GM12878 (cell line): ENCODE data around the gene ANTXR1. TPM values are rescaled to one million over a fixed set of nuclear protein-coding genes. Genes with fewer than 3 reads are reported as not detected.

Experiments used
- ATAC-seq: fragments of 200-7000 bp; cut with Tn5 transposase; 3 replicates; pipeline ENCODE4 v1.9.1; 2020; ENCODE audit warnings: mild to moderate bottlenecking, moderate library complexity
- BruUV-seq: library from RNA; stranded (reverse); fragments of 400-500 nt; replicated peaks from 2 replicates; lab custom pipeline; 2021; lab: Mats Ljungman, UMichigan
- CTCF ChIA-PET: fragments of 300-600 bp; sonication (Branson Sonifier 250); formaldehyde crosslinking; extraction: SDS; loops from one replicate; lab custom pipeline; 2021; ENCODE audit warnings: inconsistent platforms; lab: Yijun Ruan, JAX
- POLR2A ChIA-PET: fragments of 350-600 bp; formaldehyde crosslinking; extraction: SDS; loops from one replicate; lab custom pipeline; 2021; ENCODE audit warnings: inconsistent platforms; lab: Charles Lee
- RAD21 ChIA-PET: fragments of 300-600 bp; sonication (Branson Sonifier 250); formaldehyde crosslinking; loops from one replicate; lab custom pipeline; 2023; ENCODE audit warnings: antibody characterized with exemption; ENCODE audit not compliant: unreplicated experiment; lab: Charles Lee
- SMC1A ChIA-PET: fragments of 300-600 bp; sonication (Branson Sonifier 250); formaldehyde crosslinking; loops from one replicate; lab custom pipeline; 2023; ENCODE audit not compliant: unreplicated experiment, uncharacterized antibody; lab: Charles Lee
- DNase-seq: peaks from one replicate; pipeline ENCODE4 v3.0.0-alpha.2; 2011; ENCODE audit warnings: low read depth, low spot score
- FAIRE-seq: peaks from 3 replicates; lab custom pipeline; 2011; peaks lifted over from hg19 to GRCh38; lab: Jason Lieb, UNC
- H2AFZ ChIP-seq: 2 replicates; pipeline ENCODE4 v1.6.0; 2011; ENCODE audit warnings: low read depth, low read length, control low read depth; ENCODE audit not compliant: control insufficient read depth
- H3K27ac ChIP-seq: 2 replicates; pipeline ENCODE4 v1.5.1; 2011; ENCODE audit warnings: control low read depth; ENCODE audit not compliant: control insufficient read depth, insufficient read depth
- H3K27me3 ChIP-seq, 2 experiments: replicated peaks in 1 of 2; 2 replicates each; pipeline versions ENCODE4 v1.6.0 to v1.6.1; 2011; ENCODE audit warnings: low read length in 1 of 2; ENCODE audit not compliant: control insufficient read depth in 2 of 2, insufficient read depth in 2 of 2
- H3K36me3 ChIP-seq, 2 experiments: 2 replicates each; pipeline ENCODE4 v1.5.1; 2011; ENCODE audit warnings: low read length in 1 of 2; ENCODE audit not compliant: control insufficient read depth in 2 of 2, insufficient read depth in 2 of 2
- H3K4me1 ChIP-seq: 2 replicates; pipeline ENCODE4 v1.6.1; 2011; ENCODE audit warnings: mild to moderate bottlenecking, low read length, moderate library complexity, mixed read lengths; ENCODE audit not compliant: control insufficient read depth, insufficient read depth
- H3K4me2 ChIP-seq: 2 replicates; pipeline ENCODE4 v1.6.0; 2011; ENCODE audit warnings: control low read depth; ENCODE audit not compliant: control insufficient read depth, insufficient read depth
- H3K4me3 ChIP-seq: fragments of 200-600 bp; sonication (generic); 2 replicates; pipeline ENCODE4 v1.5.1; 2016
- H3K79me2 ChIP-seq: 2 replicates; pipeline ENCODE4 v1.6.0; 2011; ENCODE audit warnings: low read length; ENCODE audit not compliant: control insufficient read depth, insufficient read depth
- H3K9ac ChIP-seq: 2 replicates; pipeline ENCODE4 v1.8.0; 2011; ENCODE audit warnings: low read length, control low read depth, mixed read lengths; ENCODE audit not compliant: control insufficient read depth, insufficient read depth
- H3K9me3 ChIP-seq: replicated peaks from 3 replicates; pipeline ENCODE4 v1.5.1; 2011; ENCODE audit warnings: mild to moderate bottlenecking, low read length; ENCODE audit not compliant: control insufficient read depth, insufficient read depth
- H4K20me1 ChIP-seq: 2 replicates; pipeline ENCODE4 v1.6.0; 2011; ENCODE audit not compliant: control insufficient read depth, insufficient read depth
- CBX3 ChIP-seq: fragments of 200-600 bp; sonication (generic); IDR thresholded peaks from 2 replicates; pipeline ENCODE4 v1.6.1; 2016; ENCODE audit warnings: low read depth, borderline replicate concordance
- IRF4 ChIP-seq: IDR thresholded peaks from 2 replicates; pipeline ENCODE4 v1.6.1; 2011; ENCODE audit warnings: low read depth, low read length
- JUNB ChIP-seq: IDR thresholded peaks from 2 replicates; pipeline ENCODE4 v1.6.1; 2016; ENCODE audit warnings: antibody characterized with exemption, mild to moderate bottlenecking
- MTA2 ChIP-seq: fragments of 450-650 bp; IDR thresholded peaks from 2 replicates; pipeline ENCODE4 v1.6.1; 2016; ENCODE audit warnings: low read depth, mild to moderate bottlenecking, moderate library complexity
- MYB ChIP-seq: fragments of 150-350 bp; IDR thresholded peaks from 2 replicates; pipeline ENCODE4 v1.6.1; 2014; ENCODE audit warnings: mild to moderate bottlenecking, low read depth, low read length, borderline replicate concordance
- NR2C2 ChIP-seq: IDR thresholded peaks from 2 replicates; pipeline ENCODE4 v1.6.1; 2011; ENCODE audit warnings: borderline replicate concordance, low read depth; ENCODE audit not compliant: control insufficient read depth, insufficient read length
- PAX8 ChIP-seq: fragments of 450-650 bp; IDR thresholded peaks from 2 replicates; pipeline ENCODE4 v1.6.1; 2017; ENCODE audit warnings: mild to moderate bottlenecking, moderate library complexity
- PML ChIP-seq: IDR thresholded peaks from 2 replicates; pipeline ENCODE4 v1.6.1; 2012; ENCODE audit warnings: low read length, inconsistent platforms
- TBL1XR1 ChIP-seq: IDR thresholded peaks from 2 replicates; pipeline ENCODE4 v1.6.1; 2012; ENCODE audit warnings: low read depth, low read length, improper control_type of control experiment
- ZNF207 ChIP-seq: fragments of 450-650 bp; IDR thresholded peaks from 2 replicates; pipeline ENCODE4 v1.6.1; 2014; ENCODE audit warnings: antibody characterized with exemption, mild to moderate bottlenecking, borderline replicate concordance
- WGBS: methylation state at CpG from one replicate; pipeline ENCODE4 v1.1.6; 2016; ENCODE audit warnings: low lambda C conversion rate; ENCODE audit not compliant: insufficient replicate concordance, insufficient coverage; ENCODE audit errors: missing lambda C conversion rate; 5-methylcytosine and 5-hydroxymethylcytosine counted together
- in situ Hi-C: fragments of 300-500 bp; cut with MboI; formaldehyde crosslinking; loops from 9 replicates; pipeline ENCODE4 v1.14.3; 2018; ENCODE audit warnings: mixed read lengths
- intact Hi-C: fragments of 100-400 bp; cut with micrococcal nuclease; formaldehyde crosslinking; loops from one replicate; pipeline ENCODE4 v1.14.2; 2022; ENCODE audit not compliant: unreplicated experiment
- polyA plus RNA-seq, 11 experiments: library from polyadenylated mRNA; depleted of rRNA in 4 of 11; unstranded in 6 of 11; stranded (reverse) in 5 of 11; fragments of >200 nt; fragmentation: Nextera tagmentation in 4 of 11; fragmentation: Illumina TruSeq in 1 of 11; extraction: Ambion mirVana in 4 of 11; extraction: Trizol in 1 of 11; gene quantifications; 1 replicate in 1 of 11; 2 replicates in 10 of 11; pipeline versions ENCODE4 v1.2.1 to v1.2.3, GENCODE V29; 2011 to 2016; ENCODE audit warnings: inconsistent platforms in 2 of 11, missing spikeins in 2 of 11, low read depth in 1 of 11
- total RNA-seq, 4 experiments: library from RNA; depleted of rRNA in 3 of 4; stranded (reverse); fragments of >200 nt in 3 of 4; fragmentation: Illumina TruSeq in 1 of 4; extraction: Trizol in 1 of 4; gene quantifications; 2 replicates each; pipeline versions ENCODE4 v1.2.1 to v1.2.3, GENCODE V29; 2013 to 2021
- TF ChIP-seq, protein P1 (sequence below): fragments of 450-650 bp; IDR thresholded peaks from 2 replicates; pipeline ENCODE4 v1.6.1; 2017; ENCODE audit warnings: mild to moderate bottlenecking, moderate library complexity
- TF ChIP-seq, protein P2 (sequence below): fragments of 450-650 bp; conservative IDR thresholded peaks from 2 replicates; pipeline ENCODE4 v1.6.1; 2017; ENCODE audit warnings: mild to moderate bottlenecking, moderate library complexity
- TF ChIP-seq, protein P3 (sequence below): fragments of 450-650 bp; IDR thresholded peaks from 2 replicates; pipeline ENCODE4 v1.6.1; 2017; ENCODE audit warnings: low read depth, mild to moderate bottlenecking, moderate library complexity
- TF ChIP-seq, protein P4 (sequence below): IDR thresholded peaks from 2 replicates; pipeline ENCODE4 v1.6.1; 2011; ENCODE audit warnings: low read depth, low read length, improper control_type of control experiment, borderline replicate concordance

The ANTXR1 gene
- total and polyA plus RNA-seq, 10 of the 15 experiments (the other 5 are each of a cell fraction or from before 2014, with no cell fraction given), result 0.09 to 0.26 TPM; not detected in 8

DNA sequence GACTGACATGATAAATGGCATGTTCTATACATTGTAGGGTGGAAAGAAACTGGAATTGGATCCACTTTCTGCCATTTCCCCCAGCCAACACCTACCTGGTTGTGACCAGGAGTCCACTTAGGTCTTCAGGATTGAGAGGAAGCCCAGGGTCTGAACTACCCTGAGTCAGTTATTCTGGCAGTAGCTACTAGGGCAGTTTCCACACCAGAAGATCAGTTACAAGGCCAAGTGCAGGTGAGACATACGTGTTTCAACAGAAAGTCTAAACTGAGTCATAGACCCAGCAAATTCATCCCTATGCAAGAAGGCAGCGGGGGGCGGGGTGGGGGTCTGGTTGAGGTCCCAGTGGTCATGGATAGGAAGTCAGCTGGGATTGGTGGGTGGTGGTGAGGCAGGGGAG, 21.9 kb downstream of the ANTXR1 start (continued):
- TF ChIP-seq, protein P1, sequence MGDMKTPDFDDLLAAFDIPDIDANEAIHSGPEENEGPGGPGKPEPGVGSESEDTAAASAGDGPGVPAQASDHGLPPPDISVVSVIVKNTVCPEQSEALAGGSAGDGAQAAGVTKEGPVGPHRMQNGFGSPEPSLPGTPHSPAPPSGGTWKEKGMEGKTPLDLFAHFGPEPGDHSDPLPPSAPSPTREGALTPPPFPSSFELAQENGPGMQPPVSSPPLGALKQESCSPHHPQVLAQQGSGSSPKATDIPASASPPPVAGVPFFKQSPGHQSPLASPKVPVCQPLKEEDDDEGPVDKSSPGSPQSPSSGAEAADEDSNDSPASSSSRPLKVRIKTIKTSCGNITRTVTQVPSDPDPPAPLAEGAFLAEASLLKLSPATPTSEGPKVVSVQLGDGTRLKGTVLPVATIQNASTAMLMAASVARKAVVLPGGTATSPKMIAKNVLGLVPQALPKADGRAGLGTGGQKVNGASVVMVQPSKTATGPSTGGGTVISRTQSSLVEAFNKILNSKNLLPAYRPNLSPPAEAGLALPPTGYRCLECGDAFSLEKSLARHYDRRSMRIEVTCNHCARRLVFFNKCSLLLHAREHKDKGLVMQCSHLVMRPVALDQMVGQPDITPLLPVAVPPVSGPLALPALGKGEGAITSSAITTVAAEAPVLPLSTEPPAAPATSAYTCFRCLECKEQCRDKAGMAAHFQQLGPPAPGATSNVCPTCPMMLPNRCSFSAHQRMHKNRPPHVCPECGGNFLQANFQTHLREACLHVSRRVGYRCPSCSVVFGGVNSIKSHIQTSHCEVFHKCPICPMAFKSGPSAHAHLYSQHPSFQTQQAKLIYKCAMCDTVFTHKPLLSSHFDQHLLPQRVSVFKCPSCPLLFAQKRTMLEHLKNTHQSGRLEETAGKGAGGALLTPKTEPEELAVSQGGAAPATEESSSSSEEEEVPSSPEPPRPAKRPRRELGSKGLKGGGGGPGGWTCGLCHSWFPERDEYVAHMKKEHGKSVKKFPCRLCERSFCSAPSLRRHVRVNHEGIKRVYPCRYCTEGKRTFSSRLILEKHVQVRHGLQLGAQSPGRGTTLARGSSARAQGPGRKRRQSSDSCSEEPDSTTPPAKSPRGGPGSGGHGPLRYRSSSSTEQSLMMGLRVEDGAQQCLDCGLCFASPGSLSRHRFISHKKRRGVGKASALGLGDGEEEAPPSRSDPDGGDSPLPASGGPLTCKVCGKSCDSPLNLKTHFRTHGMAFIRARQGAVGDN, result no peak
- TF ChIP-seq TBL1XR1, result no peak
- TF ChIP-seq, protein P2, sequence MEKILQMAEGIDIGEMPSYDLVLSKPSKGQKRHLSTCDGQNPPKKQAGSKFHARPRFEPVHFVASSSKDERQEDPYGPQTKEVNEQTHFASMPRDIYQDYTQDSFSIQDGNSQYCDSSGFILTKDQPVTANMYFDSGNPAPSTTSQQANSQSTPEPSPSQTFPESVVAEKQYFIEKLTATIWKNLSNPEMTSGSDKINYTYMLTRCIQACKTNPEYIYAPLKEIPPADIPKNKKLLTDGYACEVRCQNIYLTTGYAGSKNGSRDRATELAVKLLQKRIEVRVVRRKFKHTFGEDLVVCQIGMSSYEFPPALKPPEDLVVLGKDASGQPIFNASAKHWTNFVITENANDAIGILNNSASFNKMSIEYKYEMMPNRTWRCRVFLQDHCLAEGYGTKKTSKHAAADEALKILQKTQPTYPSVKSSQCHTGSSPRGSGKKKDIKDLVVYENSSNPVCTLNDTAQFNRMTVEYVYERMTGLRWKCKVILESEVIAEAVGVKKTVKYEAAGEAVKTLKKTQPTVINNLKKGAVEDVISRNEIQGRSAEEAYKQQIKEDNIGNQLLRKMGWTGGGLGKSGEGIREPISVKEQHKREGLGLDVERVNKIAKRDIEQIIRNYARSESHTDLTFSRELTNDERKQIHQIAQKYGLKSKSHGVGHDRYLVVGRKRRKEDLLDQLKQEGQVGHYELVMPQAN, result no peak

DNA sequence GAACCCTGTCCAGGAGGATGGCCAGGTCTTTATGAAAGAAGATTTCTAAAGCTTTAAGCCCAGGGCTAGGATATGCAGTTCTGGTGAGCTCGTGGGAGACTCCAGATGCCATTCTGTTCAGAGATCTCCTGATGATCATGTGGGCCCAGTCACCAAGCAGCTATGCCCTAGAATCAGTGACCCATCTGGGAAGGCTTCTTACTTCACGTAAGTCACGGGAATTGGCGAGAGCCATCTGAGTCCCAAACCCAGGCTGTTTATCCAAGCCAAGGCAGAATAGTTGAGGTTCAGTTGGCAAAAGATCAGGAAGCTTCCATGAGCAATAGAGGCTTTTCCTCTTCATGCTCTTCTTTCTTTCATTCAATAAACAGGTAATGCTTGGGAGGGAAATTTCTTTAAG, 23.9 kb downstream of the ANTXR1 start:
- H3K9ac ChIP-seq, result no peak overlapping the region
- DNase-seq (no peak), FAIRE-seq (no peak), ATAC-seq (no peak)
- peaks cover 0 to 3% of the 10 kb centered on the region in 2 experiments; a peak in 2 of 4 replicates for H3K27me3 ChIP-seq
- no peaks in the 10 kb centered on the region for H3K79me2 ChIP-seq
- no peaks in the 10 kb centered on the region for H3K4me1 ChIP-seq
- no peak overlapping the region for H2AFZ ChIP-seq
- RAD21 ChIA-PET, result no interaction called here
- no peak overlapping the region for H3K4me2 ChIP-seq
- no peaks in the 10 kb centered on the region for H3K36me3 ChIP-seq
- 30% methylated on average over 4 of the region's 4 CpGs for WGBS
- H3K4me3 ChIP-seq, result no peak overlapping the region
- H3K9me3 ChIP-seq, result no peaks in the 10 kb centered on the region
- CTCF ChIA-PET, result no interaction called here
- H4K20me1 ChIP-seq, result no peaks in the 10 kb centered on the region
- POLR2A ChIA-PET, result interaction anchor here (0.6 kb wide), 1 partner anchor 25 kb away, joined by 5 read pairs; no protein-coding TSS in a partner anchor
- intact Hi-C loops (no loop called here), in situ Hi-C loops (loop anchor here (5.0 kb wide), 1 partner anchor 260 kb away; no protein-coding TSS in a partner anchor)
- BruUV-seq, result no TSS peak
- H3K27ac ChIP-seq, result no peak overlapping the region
- SMC1A ChIA-PET, result no interaction called here
- TF ChIP-seq ZNF207 (no peak), MTA2 (no peak), PAX8 (no peak), JUNB (no peak), CBX3 (no peak), PML (no peak), NR2C2 (no peak), IRF4 (no peak), MYB (no peak)
- TF ChIP-seq, protein P3, sequence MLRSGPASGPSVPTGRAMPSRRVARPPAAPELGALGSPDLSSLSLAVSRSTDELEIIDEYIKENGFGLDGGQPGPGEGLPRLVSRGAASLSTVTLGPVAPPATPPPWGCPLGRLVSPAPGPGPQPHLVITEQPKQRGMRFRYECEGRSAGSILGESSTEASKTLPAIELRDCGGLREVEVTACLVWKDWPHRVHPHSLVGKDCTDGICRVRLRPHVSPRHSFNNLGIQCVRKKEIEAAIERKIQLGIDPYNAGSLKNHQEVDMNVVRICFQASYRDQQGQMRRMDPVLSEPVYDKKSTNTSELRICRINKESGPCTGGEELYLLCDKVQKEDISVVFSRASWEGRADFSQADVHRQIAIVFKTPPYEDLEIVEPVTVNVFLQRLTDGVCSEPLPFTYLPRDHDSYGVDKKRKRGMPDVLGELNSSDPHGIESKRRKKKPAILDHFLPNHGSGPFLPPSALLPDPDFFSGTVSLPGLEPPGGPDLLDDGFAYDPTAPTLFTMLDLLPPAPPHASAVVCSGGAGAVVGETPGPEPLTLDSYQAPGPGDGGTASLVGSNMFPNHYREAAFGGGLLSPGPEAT, result no peak
- TF ChIP-seq, protein P4, sequence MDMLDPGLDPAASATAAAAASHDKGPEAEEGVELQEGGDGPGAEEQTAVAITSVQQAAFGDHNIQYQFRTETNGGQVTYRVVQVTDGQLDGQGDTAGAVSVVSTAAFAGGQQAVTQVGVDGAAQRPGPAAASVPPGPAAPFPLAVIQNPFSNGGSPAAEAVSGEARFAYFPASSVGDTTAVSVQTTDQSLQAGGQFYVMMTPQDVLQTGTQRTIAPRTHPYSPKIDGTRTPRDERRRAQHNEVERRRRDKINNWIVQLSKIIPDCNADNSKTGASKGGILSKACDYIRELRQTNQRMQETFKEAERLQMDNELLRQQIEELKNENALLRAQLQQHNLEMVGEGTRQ, result no peak
